Prostate gland (tissue), 2 donors: Measurements from ENCODE around the gene GPBP1.

Experiments
- POLR2A ChIP-seq: fragments of 450-650 bp; IDR thresholded peaks from one replicate; pipeline ENCODE4 v1.6.1; 2016; ENCODE audit warnings: antibody characterized with exemption, mild to moderate bottlenecking
- TF ChIP-seq, protein P1 (sequence below), 4 experiments: fragments of 200-600 bp in 2 of 4; fragments of 450-650 bp in 2 of 4; sonication (generic) in 2 of 4; IDR thresholded peaks; 1 replicate in 3 of 4; 2 replicates in 1 of 4; pipeline ENCODE4 v1.5.1; 2016 to 2019; ENCODE audit warnings: antibody characterized with exemption in 4 of 4, mild to moderate bottlenecking in 2 of 4, moderate library complexity in 2 of 4

DNA sequence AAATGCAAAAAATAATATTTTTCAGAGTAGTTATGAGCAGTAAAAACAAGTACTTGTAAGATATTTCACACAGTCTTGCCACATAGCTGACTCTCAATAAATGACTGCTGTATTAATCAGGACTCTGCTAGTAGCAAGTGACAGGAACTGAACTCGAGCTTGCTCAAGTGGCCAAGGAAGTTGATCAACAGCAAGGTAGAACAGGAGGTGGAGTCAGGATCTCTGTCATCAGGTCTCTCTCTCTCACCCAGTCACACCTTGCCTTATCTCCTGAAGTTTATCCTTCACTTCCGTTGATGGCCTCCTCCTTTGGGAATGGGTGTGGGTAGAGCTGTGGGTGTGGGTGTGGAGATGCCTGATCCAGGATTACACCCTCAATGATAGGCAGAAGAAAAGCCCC, 107.0 kb downstream of the GPBP1 start:
- TF ChIP-seq, protein P1, sequence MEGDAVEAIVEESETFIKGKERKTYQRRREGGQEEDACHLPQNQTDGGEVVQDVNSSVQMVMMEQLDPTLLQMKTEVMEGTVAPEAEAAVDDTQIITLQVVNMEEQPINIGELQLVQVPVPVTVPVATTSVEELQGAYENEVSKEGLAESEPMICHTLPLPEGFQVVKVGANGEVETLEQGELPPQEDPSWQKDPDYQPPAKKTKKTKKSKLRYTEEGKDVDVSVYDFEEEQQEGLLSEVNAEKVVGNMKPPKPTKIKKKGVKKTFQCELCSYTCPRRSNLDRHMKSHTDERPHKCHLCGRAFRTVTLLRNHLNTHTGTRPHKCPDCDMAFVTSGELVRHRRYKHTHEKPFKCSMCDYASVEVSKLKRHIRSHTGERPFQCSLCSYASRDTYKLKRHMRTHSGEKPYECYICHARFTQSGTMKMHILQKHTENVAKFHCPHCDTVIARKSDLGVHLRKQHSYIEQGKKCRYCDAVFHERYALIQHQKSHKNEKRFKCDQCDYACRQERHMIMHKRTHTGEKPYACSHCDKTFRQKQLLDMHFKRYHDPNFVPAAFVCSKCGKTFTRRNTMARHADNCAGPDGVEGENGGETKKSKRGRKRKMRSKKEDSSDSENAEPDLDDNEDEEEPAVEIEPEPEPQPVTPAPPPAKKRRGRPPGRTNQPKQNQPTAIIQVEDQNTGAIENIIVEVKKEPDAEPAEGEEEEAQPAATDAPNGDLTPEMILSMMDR (IDR thresholded peaks at IDR 0.05): no peak
- TF ChIP-seq POLR2A: no peak
